HG03064 (cell line): Measurements from ENCODE around the gene MAD1L1.
"Not testable (repeated sequence)": the region's sequence is repeated elsewhere in the genome, so short reads cannot be mapped to it uniquely, and the experiment has no call there.

Experiments used
- ATAC-seq: cut with Tn5 transposase; IDR thresholded peaks from one replicate; pipeline ENCODE4 v1.9.1; 2021; ENCODE audit warnings: low read depth; ENCODE audit not compliant: unreplicated experiment

The MAD1L1 gene

GRCh38 chr7:1996816-1997215 is 235.9 kb downstream of the MAD1L1 start:
- ATAC-seq = no peak

GRCh38 chr7:1995911-1996420 is 236.8 kb downstream of the MAD1L1 start:
- ATAC-seq = not testable (repeated sequence)

- ATAC-seq = no peak
These were observed 237.3 kb downstream of the MAD1L1 start for GRCh38 chr7:1995426-1995825.

GRCh38 chr7:1994931-1995330 is 237.8 kb downstream of the MAD1L1 start:
- no peak for ATAC-seq

GRCh38 chr7:1993776-1994740 is 238.7 kb downstream of the MAD1L1 start:
- no peak for ATAC-seq

- no peak for ATAC-seq
These were observed 239.6 kb downstream of the MAD1L1 start for GRCh38 chr7:1993031-1993695.

- ATAC-seq = no peak
These were observed 240.2 kb downstream of the MAD1L1 start for GRCh38 chr7:1992554-1992953.

- ATAC-seq = no peak
These were observed 242.6 kb downstream of the MAD1L1 start for GRCh38 chr7:1990001-1990670.

- ATAC-seq = no peak
These were observed 243.5 kb downstream of the MAD1L1 start for GRCh38 chr7:1989049-1989860.

- ATAC-seq = no peak
These were observed 244.2 kb downstream of the MAD1L1 start for GRCh38 chr7:1988533-1988930.

- ATAC-seq = no peak
These were observed 244.9 kb downstream of the MAD1L1 start for GRCh38 chr7:1987591-1988532.

- ATAC-seq = no peak
These were observed 245.6 kb downstream of the MAD1L1 start for GRCh38 chr7:1987084-1987535.

- no peak for ATAC-seq
These were observed 246.2 kb downstream of the MAD1L1 start for GRCh38 chr7:1986366-1987083.

- no peak for ATAC-seq
These were observed 246.8 kb downstream of the MAD1L1 start for GRCh38 chr7:1985936-1986335.

- ATAC-seq = no peak
These were observed 247.7 kb downstream of the MAD1L1 start for GRCh38 chr7:1985042-1985441.

- ATAC-seq = no peak
These were observed 250.9 kb downstream of the MAD1L1 start for GRCh38 chr7:1981878-1982230.

- ATAC-seq = no peak
These were observed 251.4 kb downstream of the MAD1L1 start for GRCh38 chr7:1981201-1981877.
